ENCODE data around the gene CELSR1.

Gene CELSR1

DNA sequence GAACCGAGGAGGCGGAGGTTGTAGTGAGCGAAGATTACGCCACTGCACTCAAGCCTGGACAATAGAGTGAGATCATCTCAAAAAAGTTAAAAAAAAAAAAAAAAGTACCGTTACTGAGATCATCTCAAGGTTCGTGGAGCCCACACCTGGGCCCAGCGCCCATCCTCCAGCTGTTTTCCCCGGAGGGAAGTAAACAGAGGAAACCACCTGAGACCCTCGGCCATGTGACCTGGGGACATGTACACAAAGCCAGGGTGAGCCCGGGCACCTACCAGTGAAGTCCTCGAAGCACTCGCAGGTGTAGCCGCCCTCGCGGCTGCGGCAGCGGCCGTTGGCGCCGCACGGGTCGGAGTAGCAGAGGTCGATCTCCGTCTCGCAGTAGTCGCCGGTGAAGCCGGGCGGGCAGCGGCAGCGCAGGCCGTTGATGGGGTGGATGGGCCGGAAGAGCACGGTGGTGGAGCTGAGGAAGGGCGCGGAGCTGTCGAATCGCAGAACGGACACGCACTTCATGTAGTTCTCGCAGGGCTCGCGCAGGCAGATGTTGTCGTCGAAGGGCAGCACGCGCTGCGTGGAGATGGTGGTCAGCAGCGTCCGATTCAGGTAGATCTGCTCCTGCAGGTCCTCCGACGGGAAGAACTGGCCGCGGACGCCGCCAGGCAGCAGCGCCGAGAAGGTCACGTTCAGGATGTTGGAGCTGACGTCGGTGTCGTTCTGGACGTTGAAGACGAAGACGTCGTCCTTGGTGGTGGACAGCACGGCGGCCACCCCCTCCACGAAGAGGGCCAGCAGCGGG is 73.8 kb downstream of the CELSR1 start:
- no peak for DNase-seq
- TF ChIP-seq, protein P1, sequence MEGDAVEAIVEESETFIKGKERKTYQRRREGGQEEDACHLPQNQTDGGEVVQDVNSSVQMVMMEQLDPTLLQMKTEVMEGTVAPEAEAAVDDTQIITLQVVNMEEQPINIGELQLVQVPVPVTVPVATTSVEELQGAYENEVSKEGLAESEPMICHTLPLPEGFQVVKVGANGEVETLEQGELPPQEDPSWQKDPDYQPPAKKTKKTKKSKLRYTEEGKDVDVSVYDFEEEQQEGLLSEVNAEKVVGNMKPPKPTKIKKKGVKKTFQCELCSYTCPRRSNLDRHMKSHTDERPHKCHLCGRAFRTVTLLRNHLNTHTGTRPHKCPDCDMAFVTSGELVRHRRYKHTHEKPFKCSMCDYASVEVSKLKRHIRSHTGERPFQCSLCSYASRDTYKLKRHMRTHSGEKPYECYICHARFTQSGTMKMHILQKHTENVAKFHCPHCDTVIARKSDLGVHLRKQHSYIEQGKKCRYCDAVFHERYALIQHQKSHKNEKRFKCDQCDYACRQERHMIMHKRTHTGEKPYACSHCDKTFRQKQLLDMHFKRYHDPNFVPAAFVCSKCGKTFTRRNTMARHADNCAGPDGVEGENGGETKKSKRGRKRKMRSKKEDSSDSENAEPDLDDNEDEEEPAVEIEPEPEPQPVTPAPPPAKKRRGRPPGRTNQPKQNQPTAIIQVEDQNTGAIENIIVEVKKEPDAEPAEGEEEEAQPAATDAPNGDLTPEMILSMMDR (IDR thresholded peaks at IDR 0.05): no peak
- H3K36me3 Mint-ChIP-seq (ENCODE audit: low read depth): peaks cover 8% of the 10 kb centered on the region
- H3K4me3 Mint-ChIP-seq: no peak overlapping the region
- peaks cover 45% of the 10 kb centered on the region for H3K4me1 Mint-ChIP-seq
- peaks cover 11% of the 10 kb centered on the region for H3K27me3 Mint-ChIP-seq (ENCODE audit: low read depth, poor library complexity)
- no peak overlapping the region for H3K27ac Mint-ChIP-seq
- H3K9me3 Mint-ChIP-seq: peaks cover 4% of the 10 kb centered on the region

DNA sequence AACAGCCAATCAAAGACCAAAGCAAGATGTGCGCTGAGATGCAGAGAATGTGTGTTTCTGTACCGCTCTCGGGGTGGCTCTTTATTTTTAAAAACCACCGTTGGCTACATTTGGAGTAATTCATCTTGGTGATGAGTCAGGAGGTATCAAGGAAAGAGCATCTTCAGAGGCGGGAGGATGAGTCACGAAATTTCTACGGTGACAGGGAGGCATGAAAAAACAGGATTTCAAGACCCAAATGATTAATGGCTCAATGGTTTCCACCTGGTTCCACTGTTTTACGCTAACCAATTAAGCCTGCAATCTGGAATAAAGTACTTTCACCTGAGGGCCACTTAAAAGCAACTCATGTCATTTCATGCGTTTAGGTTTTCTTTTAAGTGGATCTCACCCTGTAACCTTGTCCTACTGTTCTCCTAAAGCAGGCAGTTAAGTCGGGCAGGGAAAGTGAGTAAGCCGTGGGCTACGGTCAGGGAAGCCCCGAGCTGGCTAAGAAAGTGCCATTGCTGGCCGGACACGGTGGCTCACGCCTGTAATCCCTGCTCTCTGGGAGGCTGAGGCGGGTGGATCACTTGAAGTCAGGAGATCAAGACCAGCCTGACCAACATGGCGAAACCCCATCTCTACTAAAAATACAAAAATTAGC is 74.6 kb downstream of the CELSR1 start:
- Mint-ChIP-seq H3K36me3 (ENCODE audit: low read depth) (peaks cover 8% of the 10 kb centered on the region), H3K27ac (peak overlapping the region; percentile 68), H3K27me3 (ENCODE audit: low read depth, poor library complexity) (peaks cover 11% of the 10 kb centered on the region), H3K9me3 (no peaks in the 10 kb centered on the region), H3K4me3 (no peak overlapping the region), H3K4me1 (peaks cover 53% of the 10 kb centered on the region)
- TF ChIP-seq, protein P1 (IDR thresholded peaks at IDR 0.05): no peak
- DNase-seq: no peak

DNA sequence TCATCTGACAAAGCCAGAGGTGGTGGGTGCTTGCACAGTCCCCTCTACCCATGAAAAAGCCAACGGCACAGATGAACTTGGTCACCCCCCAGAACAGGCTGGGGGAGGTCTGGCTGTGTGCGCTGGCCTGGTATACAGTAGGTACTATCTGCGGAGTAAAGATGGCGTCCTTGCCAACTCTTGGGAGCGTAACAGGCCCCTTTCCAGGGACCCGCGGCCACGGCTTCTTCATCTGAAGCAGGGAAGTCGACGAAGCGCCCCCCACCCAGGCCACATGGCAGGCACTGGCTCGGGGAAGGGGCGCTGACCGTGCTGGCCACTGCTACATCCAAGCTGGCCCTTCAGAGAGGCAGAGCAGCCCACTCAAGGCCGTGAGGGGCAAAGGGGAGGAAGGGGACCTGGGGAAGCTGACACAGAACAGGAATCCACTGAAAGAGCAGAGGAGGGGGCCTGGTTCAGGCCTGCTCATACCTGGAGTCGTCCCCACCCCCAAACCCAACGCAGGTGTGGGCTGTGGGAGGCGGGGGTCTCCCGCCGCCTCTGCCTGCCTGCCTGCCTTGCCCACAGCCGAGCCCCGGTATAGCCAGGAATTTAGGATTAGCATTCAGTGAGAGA is 75.7 kb downstream of the CELSR1 start:
- no peak overlapping the region for H3K4me3 Mint-ChIP-seq
- no peak for DNase-seq
- peaks cover 8% of the 10 kb centered on the region for H3K36me3 Mint-ChIP-seq (ENCODE audit: low read depth)
- TF ChIP-seq, protein P1 (IDR thresholded peaks at IDR 0.05): no peak
- H3K4me1 Mint-ChIP-seq: peaks cover 63% of the 10 kb centered on the region
- peaks cover 11% of the 10 kb centered on the region for H3K27me3 Mint-ChIP-seq (ENCODE audit: low read depth, poor library complexity)
- H3K9me3 Mint-ChIP-seq: no peaks in the 10 kb centered on the region
- H3K27ac Mint-ChIP-seq: no peak overlapping the region

DNA sequence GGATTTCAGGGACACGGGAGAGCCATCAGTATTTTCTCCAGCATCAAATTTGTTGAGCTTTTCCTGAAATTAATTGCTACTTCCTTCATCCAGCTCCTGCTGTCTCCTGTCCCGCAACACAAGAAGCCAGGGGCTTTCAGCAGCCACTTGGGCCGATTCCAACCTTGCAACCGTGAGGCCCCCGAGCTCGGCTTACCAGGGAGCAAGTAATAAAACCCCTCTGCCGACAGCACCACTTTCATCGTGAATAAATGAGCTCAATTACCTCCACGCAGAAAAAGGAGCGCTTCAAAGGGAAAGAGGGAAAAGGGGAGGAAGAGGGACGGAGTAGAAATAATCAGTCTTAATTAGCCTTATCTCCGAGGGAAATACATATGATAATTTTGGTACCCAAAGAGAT is 76.6 kb downstream of the CELSR1 start:
- H3K9me3 Mint-ChIP-seq: no peaks in the 10 kb centered on the region
- H3K27ac Mint-ChIP-seq: no peak overlapping the region

GRCh38 chr22:46459347-46460065 is 77.9 kb downstream of the CELSR1 start:
- peaks cover 8% of the 10 kb centered on the region for H3K36me3 Mint-ChIP-seq (ENCODE audit: low read depth)
- no peak overlapping the region for H3K27ac Mint-ChIP-seq
- H3K9me3 Mint-ChIP-seq: no peaks in the 10 kb centered on the region
- TF ChIP-seq, protein P1 (IDR thresholded peaks at IDR 0.05): no peak
- H3K4me1 Mint-ChIP-seq: peaks cover 76% of the 10 kb centered on the region
- peaks cover 11% of the 10 kb centered on the region for H3K27me3 Mint-ChIP-seq (ENCODE audit: low read depth, poor library complexity)
- no peak for DNase-seq
- H3K4me3 Mint-ChIP-seq: no peak overlapping the region

More for the DNA sequence above, 76.6 kb downstream of the CELSR1 start:
- Mint-ChIP-seq H3K4me3 (no peak overlapping the region), H3K36me3 (ENCODE audit: low read depth) (peaks cover 8% of the 10 kb centered on the region), H3K27me3 (ENCODE audit: low read depth, poor library complexity) (peaks cover 11% of the 10 kb centered on the region), H3K4me1 (peaks cover 68% of the 10 kb centered on the region)
- TF ChIP-seq, protein P1 (IDR thresholded peaks at IDR 0.05): no peak
- no peak for DNase-seq
